Activated CD4-positive, alpha-beta T cell treated with anti-CD3 and anti-CD28 coated beads for 48 hours (primary cell): ENCODE results near the gene GALNT9.
"Not testable (repeated sequence)": the region's sequence is repeated elsewhere in the genome, so short reads cannot be mapped to it uniquely, and the experiment has no call there.

Experiments used
- DNase-seq: peaks from one replicate; pipeline ENCODE4 v3.0.0-alpha.2; 2020

The GALNT9 gene

DNA sequence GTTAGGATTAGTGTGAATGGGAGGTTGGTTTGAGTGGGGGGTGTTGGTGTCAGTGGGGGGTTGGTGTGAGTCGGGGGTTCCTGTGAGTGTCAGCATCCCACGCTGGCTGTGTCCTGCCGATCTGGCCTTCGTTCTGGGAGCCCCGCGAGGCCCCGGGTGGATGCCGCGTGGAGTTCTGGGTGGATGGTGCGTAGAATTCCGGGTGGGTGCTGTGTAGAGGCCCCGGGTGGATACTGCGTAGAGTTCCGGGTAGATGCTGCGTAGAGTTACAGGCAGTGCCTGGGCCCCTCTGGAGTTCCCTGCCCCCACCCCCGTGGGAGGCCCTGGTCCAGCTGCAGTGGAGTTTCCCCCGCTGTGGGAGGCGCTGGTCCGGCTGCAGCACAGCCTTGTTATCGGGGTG, 176.4 kb downstream of the GALNT9 start:
- no peak for DNase-seq

DNA sequence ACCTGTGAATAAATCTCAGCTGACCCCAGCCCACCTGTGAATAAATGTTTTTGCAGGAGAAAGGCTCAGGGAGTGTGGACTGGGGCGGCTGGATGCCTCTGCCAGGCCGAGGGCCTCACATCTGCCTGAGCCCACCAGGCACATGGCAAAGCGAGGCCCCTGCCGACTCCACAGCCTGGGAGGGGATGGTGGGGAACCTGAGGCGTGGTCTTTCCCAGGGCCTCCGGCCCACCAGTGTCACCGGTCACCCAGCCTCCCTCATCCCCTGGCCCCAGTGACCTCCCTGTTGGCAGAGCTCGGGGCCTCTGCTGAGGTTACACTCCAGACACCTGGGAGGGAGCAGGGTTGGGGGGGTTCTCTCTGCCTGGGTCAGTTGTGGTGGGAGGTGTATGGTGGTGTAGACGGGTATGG, 177.0 kb downstream of the GALNT9 start:
- no peak for DNase-seq

DNA sequence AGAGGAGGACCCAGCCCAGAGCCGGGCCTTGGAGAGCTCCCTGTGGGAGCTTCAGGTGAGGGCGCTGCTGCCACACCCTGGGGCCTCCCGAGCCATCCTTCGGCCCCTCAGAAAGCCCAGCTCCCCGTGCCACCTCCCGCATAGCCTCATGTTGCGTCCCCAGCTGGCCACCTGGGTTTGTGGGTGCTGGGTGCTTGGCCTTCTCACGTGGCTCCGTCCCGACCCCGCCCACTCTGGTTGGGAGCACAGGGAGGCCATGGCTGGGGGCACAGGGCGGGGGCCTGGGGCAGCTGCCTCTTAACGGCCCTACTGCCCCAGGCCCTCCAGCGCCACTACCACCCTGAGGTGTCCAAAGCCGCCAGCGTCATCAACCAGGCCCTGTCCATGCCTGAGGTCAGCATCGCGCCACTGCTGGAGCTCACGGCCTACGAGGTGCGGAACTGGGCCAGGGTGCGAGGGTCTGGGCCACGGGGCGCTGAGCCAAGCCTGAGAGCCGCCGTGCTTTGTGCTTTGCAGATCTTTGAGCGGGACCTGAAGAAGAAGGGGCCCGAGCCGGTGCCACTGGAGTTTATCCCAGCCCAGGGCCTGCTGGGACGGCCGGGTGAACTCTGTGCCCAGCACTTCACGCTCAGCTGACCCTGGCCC, 177.5 kb downstream of the GALNT9 start:
- no peak for DNase-seq

DNA sequence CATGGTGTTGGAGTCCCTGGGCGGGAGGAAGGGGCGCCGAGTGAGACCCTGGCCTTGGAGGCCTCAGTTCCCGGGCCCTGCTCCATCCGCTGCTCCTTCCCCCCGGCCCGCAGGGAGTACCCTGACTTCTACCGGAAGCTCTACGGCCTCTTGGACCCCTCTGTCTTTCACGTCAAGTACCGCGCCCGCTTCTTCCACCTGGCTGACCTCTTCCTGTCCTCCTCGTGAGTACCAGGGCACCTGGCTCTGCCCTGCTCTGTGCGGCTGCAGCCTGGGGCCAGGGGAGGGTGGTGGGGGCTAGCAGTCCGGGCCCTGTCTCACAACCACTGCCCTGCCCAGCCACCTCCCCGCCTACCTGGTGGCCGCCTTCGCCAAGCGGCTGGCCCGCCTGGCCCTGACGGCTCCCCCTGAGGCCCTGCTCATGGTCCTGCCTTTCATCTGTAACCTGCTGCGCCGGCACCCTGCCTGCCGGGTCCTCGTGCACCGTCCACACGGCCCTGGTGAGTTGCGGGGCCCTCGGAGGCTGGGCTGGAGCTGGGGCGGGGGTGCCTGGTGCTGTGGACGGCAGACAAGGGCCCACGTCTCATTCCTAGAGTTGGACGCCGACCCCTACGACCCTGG, 178.1 kb downstream of the GALNT9 start:
- no peak for DNase-seq

DNA sequence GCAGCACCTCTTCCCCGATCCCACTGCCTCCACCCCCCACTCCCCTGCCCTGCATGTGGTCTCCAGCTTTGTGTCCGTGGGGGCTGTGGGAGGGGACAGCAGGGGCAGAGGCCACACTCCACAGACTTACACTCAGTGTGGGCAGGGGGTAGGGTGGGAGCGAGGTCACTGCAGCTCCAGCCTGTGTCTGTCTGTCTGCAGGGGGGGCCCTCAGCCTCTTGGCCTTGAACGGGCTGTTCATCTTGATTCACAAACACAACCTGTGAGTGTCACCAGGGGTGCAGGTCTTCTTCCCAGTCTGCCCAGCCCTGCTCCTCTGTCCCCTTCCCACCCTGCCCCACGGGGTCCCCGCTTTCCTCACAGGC, 178.6 kb downstream of the GALNT9 start:
- no peak for DNase-seq

DNA sequence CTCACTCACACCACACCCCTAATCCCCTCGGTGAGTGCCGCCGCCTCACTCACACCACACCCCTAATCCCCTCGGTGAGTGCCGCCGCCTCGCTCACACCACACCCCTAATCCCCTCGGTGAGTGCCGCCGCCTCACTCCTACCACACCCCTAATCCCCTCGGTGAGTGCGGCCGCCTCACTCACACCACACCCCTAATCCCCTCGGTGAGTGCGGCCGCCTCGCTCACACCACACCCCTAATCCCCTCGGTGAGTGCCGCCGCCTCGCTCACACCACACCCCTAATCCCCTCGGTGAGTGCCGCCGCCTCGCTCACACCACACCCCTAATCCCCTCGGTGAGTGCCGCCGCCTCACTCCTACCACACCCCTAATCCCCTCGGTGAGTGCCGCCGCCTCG, 179.9 kb downstream of the GALNT9 start:
- DNase-seq: not testable (repeated sequence)

DNA sequence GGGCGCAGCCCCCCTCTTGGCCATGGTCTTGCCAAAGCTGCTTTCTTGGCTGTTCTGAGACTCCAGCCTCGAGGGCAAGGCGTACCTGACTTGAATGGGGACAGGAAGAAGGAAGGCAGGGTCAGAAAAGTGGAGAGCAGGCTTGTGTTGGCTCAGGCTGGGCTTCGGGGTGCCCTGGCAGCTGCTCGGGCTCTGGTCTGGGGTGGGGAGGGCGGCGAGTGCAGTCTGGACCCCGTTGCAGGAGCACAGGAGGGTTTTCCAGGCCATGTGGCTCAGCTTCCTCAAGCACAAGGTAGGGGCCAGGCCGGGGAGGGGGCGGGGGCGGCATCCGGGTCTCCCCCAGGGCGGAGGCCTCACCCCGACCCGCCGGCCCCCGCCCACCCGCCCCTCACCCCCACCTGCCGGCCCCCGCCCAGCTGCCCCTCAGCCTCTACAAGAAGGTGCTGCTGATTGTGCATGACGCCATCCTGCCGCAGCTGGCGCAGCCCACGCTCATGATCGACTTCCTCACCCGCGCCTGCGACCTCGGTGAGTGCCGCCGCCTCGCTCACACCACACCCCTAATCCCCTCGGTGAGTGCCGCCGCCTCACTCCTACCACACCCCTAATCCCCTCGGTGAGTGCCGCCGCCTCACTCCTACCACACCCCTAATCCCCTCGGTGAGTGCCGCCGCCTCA, 180.9 kb downstream of the GALNT9 start:
- DNase-seq: no peak

DNA sequence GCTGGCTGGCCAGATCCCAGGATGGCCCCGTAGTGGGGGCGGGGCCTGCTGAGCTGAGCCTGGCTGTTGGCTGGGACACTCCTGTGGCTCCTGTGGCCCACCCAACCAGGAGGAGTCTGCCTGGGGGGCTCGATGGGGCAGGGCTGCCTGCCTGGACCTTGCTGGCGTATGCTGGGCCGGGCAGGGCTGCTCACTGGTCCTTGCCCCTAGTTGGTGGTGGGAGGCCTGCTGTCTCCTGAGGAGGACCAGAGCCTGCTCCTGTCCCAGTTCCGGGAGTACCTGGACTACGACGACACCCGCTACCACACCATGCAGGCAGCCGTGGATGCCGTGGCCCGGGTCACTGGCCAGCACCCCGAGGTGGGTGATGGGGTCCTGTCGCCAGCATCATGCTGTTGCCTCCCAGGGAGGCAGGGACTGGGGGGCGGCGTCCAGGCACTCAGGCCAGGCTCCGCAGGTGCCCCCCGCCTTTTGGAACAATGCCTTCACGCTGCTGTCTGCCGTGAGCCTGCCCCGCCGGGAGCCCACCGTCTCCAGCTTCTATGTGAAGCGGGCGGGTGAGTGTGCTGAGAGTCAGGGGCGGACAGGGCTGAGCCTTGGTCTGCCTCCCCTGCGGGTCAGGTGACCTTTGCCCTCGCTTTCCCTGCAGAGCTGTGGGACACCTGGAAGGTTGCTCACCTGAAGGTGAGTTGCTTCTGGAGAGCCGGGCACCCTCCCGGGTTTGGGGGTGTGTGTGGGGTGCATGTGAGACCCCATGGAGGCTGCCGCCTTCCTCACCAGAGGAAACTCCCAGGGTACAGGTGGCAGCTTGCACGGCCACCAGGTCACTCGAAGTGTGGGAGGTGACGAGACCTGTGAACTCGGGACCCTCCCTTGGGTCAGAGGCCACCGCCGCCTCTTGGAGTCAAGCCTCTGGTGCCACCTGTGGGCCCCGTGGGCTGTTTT, 181.7 kb downstream of the GALNT9 start:
- no peak for DNase-seq

DNA sequence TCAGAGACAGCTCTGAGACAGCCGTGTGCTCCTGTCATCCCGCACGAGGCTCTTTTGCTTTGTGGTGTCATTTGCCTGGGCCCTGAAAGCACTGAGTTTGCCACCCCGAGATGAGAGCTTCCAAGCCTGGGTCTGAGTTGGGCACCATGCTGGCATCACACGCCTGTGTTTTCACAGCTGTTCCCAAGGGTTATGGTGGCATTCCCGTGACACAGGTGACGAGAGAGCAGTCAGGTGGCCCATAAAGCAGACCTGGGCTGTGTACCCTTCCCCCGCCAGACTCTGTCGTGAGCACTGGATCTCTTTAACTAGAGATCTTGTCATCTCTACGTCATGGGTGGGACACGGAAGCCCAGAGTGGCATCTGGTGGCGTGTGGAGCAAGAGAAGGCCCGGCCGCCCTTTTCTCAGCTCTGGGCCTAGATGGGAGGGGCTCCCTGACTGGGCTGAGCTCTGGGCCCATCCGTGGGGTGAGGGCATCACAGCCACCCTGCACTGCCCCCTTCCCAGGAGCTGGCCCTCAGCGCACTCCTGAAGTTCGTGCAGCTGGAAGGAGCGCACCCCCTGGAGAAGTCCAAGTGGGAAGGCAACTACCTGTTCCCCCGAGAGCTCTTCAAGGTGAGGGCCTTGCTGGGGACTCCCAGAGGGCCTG, 182.5 kb downstream of the GALNT9 start:
- no peak for DNase-seq
